CD4-positive, alpha-beta T cell treated with Interleukin-15 for 1 hour (primary cell): ENCODE measurements around the gene TESMIN.

Experiments
- DNase-seq: peaks from one replicate; pipeline ENCODE4 v3.0.0-alpha.2; 2020

The TESMIN gene

DNA sequence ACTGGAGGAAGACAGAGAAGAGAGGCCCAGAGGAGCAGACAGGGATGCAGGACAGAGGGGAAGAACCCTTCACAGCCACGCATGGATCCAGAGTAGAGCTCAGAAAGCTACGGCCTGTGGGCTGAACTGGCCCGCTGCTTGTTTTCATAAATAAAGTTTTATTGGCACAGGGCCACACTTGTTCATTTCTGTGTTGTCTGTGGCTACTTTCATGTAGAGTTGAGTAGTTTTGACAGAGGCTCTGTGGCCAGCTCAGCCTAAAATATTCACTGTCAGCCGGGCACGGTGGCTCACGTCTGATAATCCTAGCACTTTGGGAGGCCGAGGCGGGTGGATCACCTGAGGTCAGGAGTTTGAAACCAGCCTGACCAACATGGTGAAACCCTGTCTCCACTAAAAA lies 93.2 kb downstream of the TESMIN start:
- no peak for DNase-seq
